ENCODE data around the gene TEPSIN.

Gene TEPSIN

GRCh38 chr17:81197831-81198490 lies 40.9 kb downstream of the TEPSIN start:
- DNase-seq (ENCODE audit: low spot score): no peak

- no peak for DNase-seq (ENCODE audit: low spot score)
Measured at GRCh38 chr17:81197409-81197795, 41.5 kb downstream of the TEPSIN start.

GRCh38 chr17:81196505-81197408 lies 42.1 kb downstream of the TEPSIN start:
- no peak for DNase-seq (ENCODE audit: low spot score)

- DNase-seq (ENCODE audit: low spot score): no peak
Measured at GRCh38 chr17:81195941-81196495, 42.8 kb downstream of the TEPSIN start.

GRCh38 chr17:81194941-81195901 lies 43.6 kb downstream of the TEPSIN start:
- DNase-seq (ENCODE audit: low spot score): no peak

- DNase-seq (ENCODE audit: low spot score): no peak
Measured at GRCh38 chr17:81194225-81194760, 44.6 kb downstream of the TEPSIN start.

- no peak for DNase-seq (ENCODE audit: low spot score)
Measured at GRCh38 chr17:81193470-81194224, 45.2 kb downstream of the TEPSIN start.

- no peak for DNase-seq (ENCODE audit: low spot score)
Measured at GRCh38 chr17:81193051-81193410, 45.8 kb downstream of the TEPSIN start.

GRCh38 chr17:81192386-81193050 lies 46.3 kb downstream of the TEPSIN start:
- no peak for DNase-seq (ENCODE audit: low spot score)

- no peak for DNase-seq (ENCODE audit: low spot score)
Measured at GRCh38 chr17:81191646-81192045, 47.2 kb downstream of the TEPSIN start.

- no peak for DNase-seq (ENCODE audit: low spot score)
Measured at GRCh38 chr17:81191116-81191515, 47.7 kb downstream of the TEPSIN start.

GRCh38 chr17:81190591-81190990 lies 48.3 kb downstream of the TEPSIN start:
- no peak for DNase-seq (ENCODE audit: low spot score)

- no peak for DNase-seq (ENCODE audit: low spot score)
Measured at GRCh38 chr17:81189670-81190530, 49.0 kb downstream of the TEPSIN start.

- DNase-seq (ENCODE audit: low spot score): no peak
Measured at GRCh38 chr17:81189016-81189415, 49.8 kb downstream of the TEPSIN start.

GRCh38 chr17:81188491-81188840 lies 50.4 kb downstream of the TEPSIN start:
- no peak for DNase-seq (ENCODE audit: low spot score)

GRCh38 chr17:81187586-81188490 lies 51.0 kb downstream of the TEPSIN start:
- DNase-seq (ENCODE audit: low spot score): no peak

GRCh38 chr17:81187120-81187519 lies 51.7 kb downstream of the TEPSIN start:
- DNase-seq (ENCODE audit: low spot score): no peak

- DNase-seq (ENCODE audit: low spot score): no peak
Measured at GRCh38 chr17:81186203-81186602, 52.7 kb downstream of the TEPSIN start.
